GM19240 (cell line): Measurements from ENCODE around the gene LINS1.

ENCODE experiments used
- DNase-seq: peaks from one replicate; pipeline ENCODE4 v3.0.0; 2011; ENCODE audit warnings: low spot score; ENCODE audit not compliant: insufficient read length

LINS1 gene

DNA sequence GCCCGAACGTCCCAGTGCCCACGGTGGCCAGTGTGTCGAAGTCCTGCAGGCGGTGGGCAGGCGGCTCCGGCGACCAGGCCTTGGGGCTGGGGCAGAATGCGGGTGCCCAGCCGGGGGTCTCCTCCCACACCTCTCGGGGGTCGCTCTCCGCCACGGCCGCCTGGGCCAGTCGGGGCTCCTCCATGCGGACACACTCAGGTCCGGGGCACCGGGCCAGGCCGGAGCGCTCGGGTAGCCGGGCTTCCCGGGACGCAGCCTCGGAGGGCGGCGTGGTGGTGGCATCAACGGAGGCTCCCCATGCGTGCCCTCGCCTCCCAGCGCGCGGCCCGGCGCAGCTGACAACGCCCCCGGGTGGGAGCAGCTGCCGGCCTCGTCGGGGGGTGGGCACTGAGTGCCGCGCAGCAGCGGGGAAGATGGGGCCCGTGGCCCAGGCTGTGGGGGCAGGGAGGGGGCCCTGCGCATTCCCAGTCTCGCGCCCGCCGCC is 43.2 kb downstream of the LINS1 start:
- no peak for DNase-seq

DNA sequence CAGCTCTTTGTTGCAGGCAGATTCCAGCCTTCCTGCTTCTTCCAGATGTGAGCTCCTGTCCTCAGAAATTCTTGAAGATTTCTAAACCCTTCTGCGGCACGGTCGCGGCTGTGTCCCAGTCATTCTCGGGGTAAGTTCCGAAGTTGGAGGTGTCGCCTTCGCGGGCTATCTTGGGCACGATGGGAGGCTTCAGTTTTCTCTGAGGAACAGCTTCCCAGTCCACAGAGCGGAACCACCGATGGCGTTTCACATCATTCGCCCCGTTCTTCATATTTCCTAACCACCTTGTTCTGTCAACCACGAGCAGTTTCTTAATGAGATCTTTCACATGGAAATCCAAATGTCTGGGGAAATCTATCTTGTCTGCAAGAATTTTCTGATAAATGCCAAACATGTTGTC is 48.5 kb downstream of the LINS1 start:
- DNase-seq = no peak

DNA sequence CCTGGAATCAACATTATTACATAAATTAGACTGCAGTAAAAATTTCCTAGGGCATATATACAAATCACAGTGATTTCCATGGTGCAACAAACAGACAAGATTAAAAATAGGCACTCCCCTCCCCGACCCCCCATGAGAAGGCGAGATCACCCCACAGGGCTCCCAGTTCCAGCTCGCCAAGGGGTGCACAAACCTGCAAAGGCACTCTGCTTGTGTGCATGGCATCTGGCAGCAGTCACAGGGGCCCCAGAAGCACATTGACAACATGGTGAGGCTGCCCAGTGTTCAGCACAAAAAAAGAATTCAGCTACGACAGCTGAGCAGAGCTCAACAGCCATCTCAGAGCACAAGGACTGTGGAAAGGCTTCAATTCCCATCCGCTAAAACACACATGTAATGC is 54.0 kb downstream of the LINS1 start:
- DNase-seq = no peak

DNA sequence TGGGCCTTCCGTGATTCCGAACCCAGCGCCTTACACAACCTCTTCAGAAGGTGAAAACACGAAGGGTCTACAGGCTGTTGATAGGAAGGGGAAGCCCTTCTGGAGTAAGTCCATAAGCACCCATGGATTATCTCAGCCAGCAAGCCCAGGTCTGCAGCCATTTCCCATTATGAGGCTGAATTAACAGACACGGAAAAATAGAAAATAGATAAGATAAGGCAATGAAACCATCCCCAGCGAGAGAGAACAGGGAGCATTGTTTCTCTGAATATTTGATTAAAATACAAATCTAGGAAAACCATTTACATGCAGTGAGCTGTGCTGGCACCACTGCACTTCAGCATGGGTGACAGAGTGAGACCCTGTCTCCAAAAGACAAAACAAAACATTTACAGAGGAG is 57.0 kb downstream of the LINS1 start:
- DNase-seq = no peak

DNA sequence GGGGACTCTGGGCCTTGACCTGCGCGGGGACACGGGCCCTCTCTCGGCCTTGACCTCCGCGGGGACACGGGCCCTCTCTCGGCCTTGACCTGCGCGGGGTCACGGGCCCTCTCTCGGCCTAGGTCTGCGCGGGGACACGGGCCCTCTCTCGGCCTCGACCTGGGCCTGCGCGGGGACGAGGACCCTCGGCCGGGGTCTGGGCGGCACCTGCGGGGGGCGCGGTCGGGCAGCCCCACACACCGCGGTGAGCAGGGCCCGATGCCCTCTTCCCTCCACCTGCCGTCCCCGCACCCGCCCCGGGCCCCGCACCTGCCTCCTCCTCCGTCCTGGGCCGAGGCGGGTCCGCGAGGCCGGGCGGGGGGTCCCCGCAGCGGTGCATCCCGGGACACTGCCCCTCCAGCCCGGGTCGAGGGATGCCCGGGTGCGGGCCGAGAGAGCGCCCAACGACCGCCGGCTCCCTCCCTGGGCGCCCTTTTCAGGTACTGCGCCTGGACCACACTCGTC is 57.6 kb downstream of the LINS1 start:
- no peak for DNase-seq

DNA sequence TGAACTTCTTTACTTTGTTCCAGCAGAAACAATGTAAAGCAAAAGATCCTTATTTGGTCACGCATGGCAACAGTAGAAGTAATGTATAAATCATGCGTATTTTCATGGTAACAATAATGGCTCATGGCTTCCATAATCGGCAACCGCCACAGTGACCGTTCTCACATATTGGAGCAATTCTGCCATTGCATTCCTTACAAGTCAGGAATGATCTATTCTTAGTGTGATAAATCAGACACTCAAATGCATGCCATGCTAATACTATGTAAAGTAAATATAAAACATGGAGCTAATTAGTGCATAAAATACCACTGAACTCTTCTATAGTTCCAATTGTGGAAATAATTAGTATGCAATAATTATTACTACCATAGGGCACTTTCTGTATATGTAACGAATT is 59.7 kb downstream of the LINS1 start:
- no peak for DNase-seq

DNA sequence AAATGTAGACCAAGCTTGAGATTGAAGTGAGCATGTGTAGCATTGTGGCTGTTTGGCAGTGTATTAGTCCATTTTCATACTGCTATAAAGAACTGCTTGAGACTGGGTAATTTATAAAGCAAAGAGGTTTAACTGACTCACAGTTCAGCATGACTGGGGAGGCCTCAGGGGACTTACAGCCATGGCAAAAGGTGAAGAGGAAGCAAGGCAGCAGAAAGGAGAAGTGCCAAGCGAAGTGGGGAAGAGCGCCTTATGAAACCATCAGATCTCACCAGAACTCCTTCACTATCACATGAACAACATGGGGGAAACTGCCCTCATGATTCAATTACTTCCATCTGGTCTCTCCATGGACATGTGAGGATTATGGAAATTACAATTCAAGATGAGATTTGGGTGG is 64.7 kb downstream of the LINS1 start:
- DNase-seq = no peak

DNA sequence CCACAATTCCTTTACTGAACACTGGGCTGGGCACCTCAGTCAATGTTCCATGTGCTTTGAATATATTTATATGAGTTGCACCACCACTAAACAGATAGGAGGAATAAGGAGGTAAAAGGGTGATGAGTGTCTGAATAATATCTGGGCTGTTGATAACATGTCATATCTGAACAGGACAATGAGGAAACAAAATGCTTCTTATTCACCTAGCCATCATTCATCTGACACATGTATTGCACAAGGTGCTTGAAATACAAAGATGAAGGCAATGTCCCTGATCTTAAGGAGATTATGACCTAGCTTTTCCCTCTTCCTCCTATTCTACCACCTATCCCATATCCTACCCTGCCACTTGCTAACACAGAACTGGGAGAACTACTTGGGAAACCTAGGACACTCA is 65.3 kb downstream of the LINS1 start:
- DNase-seq = no peak

DNA sequence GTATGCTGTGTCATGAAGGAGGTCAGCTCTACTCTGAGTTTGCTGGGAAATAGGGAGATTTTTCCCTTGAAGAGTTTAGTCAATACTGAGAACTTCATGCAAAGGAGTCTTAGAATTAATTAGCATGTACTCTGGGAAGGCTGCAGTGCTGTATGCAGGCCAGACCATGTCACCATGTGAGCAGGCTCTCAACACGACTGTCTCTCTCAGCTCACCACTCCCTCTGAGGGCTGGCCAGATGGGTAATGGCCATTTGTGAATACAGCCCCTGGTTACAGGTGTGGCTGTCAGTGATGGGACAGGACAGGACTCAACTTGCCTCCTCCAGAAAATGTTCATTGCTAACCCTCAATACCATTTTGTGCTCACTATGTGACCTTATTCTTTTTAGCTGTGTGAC is 68.1 kb downstream of the LINS1 start:
- DNase-seq = no peak

DNA sequence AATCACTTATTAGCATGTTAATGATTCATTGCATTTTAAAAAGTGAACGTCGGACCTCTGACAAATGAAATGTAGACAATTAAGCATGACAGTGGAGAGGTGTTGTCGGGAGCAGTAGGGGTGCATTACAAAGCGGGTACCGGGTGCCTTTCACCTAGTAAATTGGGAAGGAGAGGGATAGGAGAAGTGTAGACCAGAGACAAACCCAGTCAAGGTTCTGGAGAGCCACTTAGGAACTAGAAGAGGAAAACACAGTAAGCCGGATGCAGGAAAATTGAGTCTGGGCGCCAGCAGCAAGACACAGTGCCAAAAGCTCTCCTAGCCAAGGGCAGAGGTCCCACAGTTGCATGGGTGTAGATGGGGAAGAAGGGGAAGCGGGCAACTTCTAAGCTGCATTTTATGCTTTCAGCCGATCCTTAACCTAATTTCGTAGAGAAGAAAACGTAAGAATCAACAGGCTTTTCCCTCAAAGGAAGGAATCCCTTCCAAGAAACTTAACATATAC is 70.1 kb downstream of the LINS1 start:
- DNase-seq = no peak

DNA sequence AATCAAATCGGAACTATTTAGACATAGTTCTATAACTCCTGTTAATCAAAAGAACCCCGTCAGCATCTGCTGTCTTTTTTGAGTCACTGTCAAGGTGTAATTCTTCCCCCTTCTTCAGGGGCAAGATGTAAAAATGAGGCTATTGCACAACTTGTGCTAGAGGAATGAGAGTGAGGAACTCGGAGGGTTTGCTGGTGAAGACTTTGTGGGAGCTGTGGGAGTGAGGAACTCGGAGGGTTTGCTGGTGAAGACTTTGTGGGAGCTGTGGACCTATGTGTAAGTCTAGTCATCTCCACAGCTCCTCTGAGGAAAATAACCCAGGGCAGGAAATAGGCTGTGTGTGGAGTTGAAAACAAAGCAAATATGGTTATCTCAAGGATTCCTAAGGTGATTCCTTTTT is 70.8 kb downstream of the LINS1 start:
- DNase-seq = no peak

DNA sequence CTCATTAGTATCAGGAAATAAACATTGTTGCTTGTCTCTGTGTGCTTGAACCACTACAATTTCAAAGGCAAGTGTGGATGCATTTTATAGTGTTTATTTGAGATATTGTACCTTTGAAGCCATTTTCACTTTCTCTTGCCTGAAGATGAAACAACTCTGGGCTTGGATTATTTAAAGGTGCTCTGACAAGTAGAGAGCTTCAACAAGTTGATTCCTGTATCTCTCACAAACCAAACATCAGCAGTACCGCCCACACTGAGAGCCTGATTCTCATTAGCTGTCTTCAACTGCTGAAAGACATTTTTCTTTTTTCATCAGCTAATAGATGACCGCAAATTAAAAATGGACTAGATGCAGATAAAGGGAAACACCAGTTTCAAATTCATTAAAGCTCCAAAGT is 72.4 kb downstream of the LINS1 start:
- no peak for DNase-seq

DNA sequence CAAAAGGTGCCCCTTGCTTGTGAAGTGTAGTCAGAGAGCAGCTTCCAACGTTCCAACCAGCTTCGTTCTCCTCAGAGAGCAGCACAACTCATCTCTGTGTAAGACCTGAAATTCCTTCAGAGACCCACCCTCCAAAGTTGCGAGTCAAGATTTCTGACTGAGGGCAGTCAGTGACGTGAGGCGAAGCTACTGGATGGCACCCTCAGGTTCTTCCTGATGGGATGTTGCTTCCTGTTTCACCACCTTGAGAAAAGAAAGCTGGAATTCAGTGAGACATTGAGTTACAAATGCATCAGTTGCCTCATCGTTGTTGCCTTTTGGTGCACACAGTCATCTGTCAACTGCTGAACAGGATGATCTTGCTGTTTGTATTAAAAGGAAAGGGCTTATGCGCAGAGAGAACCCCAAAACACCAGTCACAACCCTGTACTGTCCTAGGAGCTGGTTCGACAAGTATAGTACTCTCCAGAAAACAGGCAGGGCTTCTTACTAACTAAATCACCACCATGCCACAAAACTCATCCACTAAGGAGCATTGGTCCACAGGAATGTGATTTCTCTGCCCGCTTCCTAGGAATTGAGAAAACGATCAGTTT is 73.1 kb downstream of the LINS1 start, which contains the start of gene CERS3:
Gene CERS3 (minus strand): TSS at position 118 of the 596 bp plus-strand sequence. CDS start 27,101 bp downstream, outside the sequence.
- DNase-seq = no peak

DNA sequence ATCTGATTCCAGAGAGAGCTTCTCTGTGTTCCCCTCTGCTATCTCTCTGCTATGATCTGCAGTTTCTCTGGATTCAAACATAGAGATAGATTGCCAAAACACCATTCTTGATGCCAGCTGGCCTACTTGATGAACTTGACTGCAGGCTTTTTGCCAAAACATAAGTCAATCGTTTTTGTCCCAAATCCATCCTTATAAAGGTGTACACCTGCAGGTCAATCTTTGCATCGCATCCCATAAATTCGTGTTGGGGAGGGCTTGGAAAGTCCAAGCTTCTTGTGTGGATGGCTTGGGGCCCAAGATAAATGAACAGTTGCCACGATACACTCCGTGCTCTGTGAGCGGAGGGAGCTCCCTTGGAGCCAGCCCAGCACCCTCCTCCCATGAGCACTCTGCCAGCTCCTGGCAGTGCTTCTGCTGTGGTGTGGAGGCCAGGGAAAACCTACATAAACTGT is 75.9 kb downstream of the LINS1 start:
- DNase-seq = no peak

DNA sequence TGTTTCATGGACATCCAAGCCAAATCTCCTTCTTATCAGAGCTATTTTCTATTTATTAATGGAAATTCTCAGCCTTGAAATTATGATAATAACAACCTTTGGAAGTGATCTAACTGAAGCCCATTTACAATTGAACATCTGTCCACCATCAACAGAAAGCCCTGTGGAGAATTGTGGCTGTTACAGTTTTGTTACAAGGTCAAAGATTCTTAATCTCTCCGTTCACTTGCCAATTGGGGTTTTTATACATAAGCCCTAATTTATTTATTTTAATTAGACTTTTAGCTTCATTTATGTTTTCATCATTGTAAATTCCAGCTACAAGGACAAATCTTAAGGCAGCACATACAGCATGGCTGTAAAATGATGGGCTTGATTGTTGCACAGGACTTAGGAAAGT is 76.5 kb downstream of the LINS1 start:
- DNase-seq = no peak

DNA sequence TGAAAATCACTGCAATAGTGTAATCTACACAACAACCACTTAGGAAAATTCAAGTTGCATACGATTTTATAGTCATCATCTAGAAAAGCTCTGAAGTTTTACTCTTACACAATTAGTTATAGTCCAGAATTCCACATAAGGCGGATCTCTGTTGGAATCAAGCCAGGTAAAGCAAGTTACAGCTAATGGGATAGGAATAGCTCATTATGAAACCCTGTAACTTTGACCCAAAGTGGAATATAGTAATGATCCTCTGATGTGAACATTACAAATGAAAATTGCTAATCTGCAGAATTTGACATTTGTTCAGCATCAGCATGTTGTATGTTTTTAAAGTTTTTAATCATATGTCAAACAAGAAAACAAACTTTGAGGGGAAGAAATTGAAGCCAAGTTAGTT is 77.7 kb downstream of the LINS1 start:
- no peak for DNase-seq

DNA sequence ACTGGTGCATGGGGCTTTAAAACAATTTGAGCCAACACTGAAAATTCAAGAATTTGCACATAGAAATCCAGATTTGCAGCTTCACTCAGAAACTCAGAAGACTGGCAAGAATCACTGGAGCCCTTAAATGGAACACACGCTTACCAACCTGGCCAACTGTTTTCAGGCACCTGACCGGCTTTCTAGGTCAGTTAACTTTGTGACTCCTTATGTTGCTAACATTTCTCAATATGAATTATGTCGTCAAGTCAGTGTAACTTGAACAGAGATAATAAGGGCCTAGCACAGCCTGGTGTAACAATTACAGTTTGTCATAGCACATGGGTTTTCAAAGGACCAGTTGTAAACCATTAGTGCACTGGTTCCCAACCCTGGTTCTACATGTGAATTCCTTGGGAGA is 80.1 kb downstream of the LINS1 start:
- no peak for DNase-seq

DNA sequence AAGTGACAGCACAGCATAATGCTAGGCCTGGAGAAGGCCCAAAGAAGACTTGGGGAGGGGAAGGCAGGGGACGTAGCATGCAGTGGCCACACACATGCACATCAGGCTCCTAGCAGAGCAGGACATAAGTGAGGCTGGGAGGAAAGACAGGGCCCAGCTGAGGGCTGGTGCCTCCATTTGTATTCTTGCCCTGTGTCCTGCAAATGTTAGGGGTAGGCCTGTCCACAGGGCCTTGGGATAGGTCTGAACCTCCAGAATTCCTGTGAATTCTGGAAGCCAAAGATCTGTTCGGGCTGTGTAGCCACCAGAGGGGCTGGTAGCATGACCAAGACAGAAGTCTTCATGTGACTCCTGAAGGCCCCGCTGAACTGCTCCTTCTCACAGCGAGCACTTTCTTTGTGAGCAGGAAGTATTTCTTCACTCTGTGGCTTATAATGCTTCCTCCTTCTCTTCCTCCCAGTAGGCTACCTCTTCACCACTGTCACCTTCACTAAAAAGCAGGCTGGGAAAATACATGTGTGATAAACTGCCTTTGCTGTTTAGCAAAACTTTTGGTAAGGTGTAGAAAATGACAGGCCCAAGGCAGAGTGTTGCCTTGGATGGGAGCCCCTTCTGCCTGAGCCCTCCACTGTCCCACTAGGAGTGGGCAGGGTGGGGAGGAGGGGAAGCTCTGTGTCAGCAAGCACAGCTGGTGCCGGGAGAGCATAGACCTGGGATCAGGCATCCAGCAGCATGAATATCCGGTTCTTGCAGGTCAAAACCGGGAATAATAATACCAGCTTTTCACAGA is 81.7 kb downstream of the LINS1 start:
- DNase-seq = no peak

DNA sequence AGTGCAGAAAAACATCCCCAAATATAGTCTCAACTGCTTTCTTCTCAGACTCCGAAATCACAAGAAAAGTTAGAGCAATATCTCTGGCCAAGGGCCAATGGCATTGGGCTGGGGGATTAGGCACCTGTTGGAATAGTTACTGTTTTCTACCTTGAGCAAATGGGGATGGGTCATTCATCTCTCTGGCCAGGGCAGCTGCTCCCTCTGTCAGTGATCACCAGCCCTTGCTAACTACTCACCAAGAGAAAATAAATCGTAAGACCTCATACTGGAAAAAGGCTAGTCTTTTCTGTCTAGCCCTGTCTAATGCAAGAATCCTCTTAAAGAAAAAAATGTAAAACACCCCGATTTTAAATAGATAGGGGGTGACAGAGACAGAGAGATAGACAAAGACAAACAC is 84.1 kb downstream of the LINS1 start:
- DNase-seq = no peak
